Astrocyte of the hippocampus (primary cell): ENCODE results near the gene KAZN.
"Not testable (repeated sequence)": the region's sequence is repeated elsewhere in the genome, so short reads cannot be mapped to it uniquely, and the experiment has no call there.

Source experiments
- DNase-seq: peaks from one replicate; pipeline ENCODE4 v3.0.0; 2011; ENCODE audit warnings: low read depth, low spot score

KAZN gene

GRCh38 chr1:15029786-15030185 is 431.3 kb downstream of the KAZN start:
- DNase-seq: no peak

GRCh38 chr1:15031251-15031933 is 432.9 kb downstream of the KAZN start:
- DNase-seq: peak; percentile 34

DNA sequence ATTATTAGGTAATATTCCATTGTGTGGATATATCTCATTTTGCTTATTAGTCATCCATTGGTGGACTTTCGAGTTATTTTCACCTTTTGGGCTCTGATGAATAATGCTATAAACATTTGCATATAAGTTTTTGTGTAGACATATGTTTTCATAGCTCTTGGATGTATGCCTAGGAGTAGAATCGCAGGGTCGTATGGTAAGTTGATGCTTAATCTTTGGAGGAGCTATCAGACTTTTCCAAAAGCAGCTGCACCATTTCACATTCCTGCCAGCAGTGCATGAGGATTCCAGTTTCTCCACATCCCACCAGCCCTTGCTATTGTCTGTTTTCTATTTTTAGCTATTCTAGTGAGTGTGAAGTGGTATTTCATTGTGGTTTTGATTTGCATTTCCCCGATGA is 434.8 kb downstream of the KAZN start:
- peak; percentile 62 for DNase-seq

DNA sequence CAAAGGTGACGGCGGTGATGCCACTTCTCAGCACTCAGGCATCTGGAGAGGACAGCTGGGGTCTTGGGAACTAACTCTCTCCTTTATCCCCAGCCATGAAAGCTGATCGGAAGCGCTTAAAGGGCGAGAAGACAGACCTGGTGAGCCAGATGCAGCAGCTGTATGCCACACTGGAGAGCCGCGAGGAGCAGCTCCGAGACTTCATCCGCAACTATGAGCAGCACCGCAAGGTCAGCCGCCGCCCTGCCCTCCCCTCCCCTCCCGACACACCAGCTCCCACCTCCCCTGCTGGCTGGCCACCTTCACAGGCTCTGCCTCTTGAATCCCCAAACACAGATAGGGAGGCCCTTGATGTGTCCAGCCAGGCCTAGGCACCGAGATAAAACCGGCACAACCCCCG is 436.2 kb downstream of the KAZN start:
- DNase-seq: no peak

GRCh38 chr1:15035236-15035635 is 436.8 kb downstream of the KAZN start:
- no peak for DNase-seq

GRCh38 chr1:15036101-15036500 is 437.6 kb downstream of the KAZN start:
- DNase-seq: no peak

DNA sequence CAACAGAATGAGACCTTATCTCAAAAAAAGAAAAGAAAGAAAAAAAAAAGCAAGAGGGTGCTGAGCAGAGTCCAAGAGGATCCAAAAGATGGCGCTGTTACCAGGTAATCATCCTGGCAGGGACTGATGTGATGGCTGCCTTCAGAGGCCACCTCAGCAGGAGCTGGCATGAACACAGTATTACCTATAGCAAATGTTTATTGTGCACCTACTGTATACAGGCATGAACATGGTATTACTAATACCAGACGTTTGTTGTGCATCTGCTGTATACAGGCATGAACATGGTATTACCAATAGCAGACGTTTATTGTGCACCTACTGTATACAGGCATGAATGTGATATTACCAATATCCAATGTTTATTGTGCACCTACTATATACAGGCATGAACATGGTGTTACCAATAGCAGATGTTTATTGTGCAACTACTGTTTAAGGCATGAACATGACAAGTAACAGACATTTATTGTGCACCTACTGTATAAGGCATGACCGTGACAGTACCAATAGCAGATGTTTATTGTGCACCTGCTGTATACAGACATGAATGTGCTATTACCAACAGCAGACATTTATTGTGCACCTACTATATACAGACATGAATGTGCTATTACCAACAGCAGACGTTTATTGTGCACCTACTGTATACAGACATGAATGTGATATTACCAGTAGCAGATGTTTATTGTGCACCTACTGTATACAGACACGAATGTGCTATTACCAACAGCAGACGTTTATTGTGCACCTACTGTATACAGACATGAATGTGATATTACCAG is 439.9 kb downstream of the KAZN start:
- DNase-seq: peak; percentile 24

DNA sequence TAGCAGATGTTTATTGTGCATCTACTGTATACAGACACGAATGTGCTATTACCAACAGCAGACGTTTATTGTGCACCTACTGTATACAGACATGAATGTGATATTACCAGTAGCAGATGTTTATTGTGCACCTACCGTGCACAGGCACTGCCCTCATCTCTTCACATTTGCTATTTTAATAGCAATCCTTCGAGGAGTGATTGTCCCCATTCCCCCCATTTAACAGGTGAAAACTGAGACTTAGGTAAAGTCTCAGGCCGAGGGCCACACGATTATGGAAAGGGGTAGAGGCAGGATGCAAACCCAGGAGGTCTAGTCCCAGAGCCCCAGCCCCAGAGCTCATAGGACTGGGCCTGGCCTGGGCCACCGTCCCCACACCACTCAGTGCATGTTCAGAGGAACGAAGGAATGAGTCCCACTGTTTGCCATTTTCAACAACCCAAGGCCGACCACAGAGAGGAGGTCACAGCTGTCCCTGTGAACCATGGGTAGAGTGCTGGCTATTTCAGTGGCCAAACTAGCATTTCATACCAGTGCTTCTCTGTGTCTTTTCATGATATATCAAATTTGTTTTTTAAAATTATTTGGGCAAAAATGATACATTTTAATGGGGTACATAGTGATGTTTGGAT is 440.6 kb downstream of the KAZN start:
- no peak for DNase-seq

- DNase-seq: no peak
Observed at GRCh38 chr1:15039901-15040300, 441.4 kb downstream of the KAZN start.

DNA sequence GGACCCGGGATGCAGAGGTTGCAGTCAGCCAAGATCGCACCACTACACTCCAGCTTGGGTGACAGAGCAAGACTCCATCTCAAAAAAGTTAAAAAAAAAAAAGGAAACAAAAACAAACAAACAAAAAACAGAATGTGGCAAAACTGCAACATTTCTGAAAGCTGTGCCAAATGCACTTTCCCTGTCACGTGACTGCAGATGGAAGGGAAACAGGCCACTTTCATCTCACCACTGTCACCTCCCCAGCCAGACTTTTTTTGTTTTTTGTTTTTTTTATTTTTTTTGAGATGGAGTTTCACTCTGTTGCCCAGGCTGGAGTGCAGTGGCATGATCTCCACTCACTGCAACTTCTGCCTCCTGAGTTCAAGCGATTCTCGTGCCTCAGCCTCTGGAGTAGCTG is 442.2 kb downstream of the KAZN start:
- DNase-seq: not testable (repeated sequence)

- no peak for DNase-seq
Observed at GRCh38 chr1:15042866-15043265, 444.4 kb downstream of the KAZN start.

DNA sequence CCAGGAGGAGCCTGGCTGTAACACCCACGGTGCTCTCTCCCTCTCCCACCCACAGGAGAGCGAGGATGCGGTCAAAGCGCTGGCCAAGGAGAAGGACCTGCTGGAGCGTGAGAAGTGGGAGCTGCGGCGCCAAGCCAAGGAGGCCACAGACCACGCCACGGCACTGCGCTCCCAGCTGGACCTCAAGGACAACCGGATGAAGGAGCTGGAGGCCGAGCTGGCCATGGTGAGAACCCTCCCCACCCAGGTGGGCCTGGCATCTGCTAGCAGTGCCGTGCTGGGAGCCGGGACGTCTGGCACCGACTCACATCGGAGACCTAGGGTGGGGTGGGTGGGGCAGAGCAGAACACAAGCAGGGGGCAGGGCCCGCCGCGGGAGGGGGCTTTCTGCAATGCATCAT is 445.4 kb downstream of the KAZN start:
- no peak for DNase-seq

- no peak for DNase-seq
Observed at GRCh38 chr1:15045123-15045522, 446.6 kb downstream of the KAZN start.

DNA sequence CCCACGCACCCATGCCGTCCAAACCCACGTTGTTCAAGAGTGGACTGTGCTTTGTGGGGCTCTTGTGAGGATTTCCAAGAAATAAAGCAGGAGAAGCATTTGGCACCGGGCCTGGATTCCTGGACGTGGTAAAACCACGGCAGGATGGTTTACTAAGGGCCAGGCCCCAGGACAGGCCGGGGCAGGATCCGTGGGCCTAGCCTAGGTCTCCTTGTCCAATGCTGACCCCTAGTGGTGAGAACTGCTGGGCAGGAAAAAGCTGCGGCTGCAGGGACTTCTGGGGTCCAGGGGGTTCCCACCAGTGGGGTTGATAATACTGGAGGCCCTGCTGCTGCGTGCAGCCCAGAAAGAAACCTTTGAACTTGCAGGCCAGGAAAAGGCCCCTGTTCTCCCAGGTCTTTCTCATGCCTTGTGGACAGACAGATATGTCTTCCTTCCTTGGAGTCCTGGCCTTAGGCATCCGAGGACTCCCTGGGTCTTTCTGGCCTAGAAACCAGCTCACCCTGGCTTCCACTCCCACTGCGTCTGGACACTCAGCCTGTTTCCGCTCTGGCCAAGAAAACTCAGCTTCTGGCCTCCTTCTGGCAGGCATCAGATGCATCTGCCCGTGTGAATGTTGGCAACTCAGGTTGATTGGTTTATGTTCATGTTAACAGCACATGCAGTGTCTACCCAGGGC is 448.1 kb downstream of the KAZN start:
- DNase-seq: peak; percentile 94

DNA sequence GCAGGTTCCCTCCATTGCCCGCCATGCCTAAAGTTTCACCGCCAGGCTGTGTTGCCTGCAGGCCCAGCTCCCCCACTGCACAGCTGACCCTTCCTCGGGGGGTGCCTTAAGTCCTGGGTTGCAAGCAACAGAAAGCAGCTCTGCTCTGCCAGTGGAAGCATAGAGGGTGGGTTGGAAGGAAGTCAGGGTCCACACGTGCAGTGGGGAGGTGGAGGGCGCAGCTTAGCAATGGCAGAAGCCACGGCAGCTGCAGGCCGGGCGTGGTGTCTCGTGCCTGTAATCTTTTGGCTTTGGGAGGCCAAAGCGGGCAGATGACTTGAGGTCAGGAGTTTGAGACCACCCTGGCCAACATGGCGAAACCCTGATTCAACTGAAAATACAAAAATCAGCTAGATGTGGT is 448.8 kb downstream of the KAZN start:
- DNase-seq: no peak

DNA sequence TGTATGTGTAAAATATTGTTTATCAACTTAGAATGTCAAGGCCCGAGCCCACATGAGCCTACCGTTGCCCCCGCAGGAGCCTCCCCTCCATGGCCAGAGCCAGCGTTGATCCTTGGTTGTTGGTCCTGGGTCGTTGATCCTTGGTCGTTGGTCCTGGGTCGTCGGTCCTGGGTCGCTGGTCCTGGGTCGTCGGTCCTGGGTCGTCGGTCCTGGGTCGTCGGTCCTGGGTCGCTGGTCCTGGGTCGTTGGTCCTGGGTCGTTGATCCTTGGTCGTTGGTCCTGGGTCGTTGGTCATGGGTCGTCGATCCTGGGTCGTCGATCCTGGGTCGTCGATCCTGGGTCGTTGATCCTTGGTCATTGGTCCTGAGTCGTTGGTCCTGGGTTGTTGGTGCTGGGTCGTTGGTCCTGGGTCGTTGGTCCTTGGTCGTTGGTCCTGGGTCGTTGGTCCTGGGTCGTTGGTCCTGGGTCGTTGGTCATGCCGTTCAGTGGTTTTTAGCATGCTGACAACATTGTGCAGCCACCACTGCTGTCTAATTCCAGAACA is 450.0 kb downstream of the KAZN start:
- no peak for DNase-seq

DNA sequence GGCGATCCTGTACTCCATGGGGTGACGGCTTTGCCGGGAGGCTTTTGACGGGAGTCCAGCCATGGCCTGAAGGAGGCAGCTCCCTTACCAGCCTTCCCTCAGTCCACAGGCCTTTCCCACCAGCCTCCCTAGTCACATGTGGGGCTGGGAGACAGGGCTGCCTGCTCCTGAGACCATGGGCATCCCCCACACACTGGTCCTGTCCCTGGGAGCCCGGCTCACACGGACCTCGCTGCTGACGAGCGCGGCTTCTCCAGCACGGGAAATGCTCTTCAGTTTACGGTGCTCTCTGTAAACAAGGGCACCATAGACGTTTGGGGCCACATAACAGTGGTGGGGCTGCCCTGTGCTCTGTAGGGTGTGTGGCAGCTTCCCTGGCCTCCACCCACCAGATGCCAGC is 450.6 kb downstream of the KAZN start:
- DNase-seq: no peak

DNA sequence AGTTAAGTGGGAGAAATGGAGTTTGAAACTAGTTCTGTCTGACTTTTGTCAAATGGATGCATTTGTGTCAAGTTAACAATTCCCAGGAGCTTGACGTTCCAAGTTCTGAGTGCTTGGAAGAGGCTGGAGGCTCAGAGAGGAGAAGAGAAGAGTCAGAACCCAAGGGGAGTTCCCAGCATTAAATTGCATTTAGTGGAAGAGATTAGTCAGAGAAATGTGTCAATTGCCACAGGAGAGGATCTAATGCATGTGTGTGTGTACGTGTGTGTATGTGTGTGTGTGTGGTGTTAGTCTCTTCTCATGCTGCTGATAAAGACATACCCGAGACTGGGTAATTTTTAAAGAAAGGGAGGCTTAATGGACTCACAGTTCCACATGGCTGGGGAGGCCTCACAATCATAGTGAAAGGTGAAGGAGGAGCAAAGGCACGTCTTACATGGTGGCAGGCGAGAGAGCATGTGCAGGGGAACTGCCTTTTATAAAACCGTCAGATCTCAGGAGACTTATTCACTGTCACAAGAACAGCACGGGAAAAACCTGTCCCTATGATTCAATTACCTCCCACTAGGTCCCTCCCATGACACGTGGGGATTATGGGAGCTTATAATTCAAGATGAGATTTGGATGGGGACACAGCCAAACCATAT is 453.5 kb downstream of the KAZN start:
- DNase-seq: no peak

- no peak for DNase-seq
Observed at GRCh38 chr1:15053153-15053552, 454.7 kb downstream of the KAZN start.

- no peak for DNase-seq
Observed at GRCh38 chr1:15055736-15056415, 457.4 kb downstream of the KAZN start.
